NT2/D1 (cell line): ENCODE results near the gene ALMS1.

Source experiments
- YY1 ChIP-seq: IDR thresholded peaks from 2 replicates; pipeline ENCODE4 v1.6.1; 2011; ENCODE audit not compliant: insufficient read length, insufficient read depth
- ZNF274 ChIP-seq: IDR thresholded peaks from 2 replicates; pipeline ENCODE4 v1.6.1; 2011; ENCODE audit warnings: mild to moderate bottlenecking, low read depth, low read length

- TF ChIP-seq ZNF274 (no peak), YY1 (no peak)
These were observed 30.3 kb downstream of the ALMS1 start for GRCh38 chr2:73415906-73416305.
